Right cardiac atrium (tissue), 5 donors: Measurements from ENCODE around the gene RDH16. TPM values are rescaled to one million over a fixed set of nuclear protein-coding genes. Genes with fewer than 3 reads are reported as not detected.
"Not testable (repeated sequence)": the region's sequence is repeated elsewhere in the genome, so short reads cannot be mapped to it uniquely, and the experiment has no call there.

ENCODE experiments used
- ATAC-seq, 2 donors: fragments of 200-7000 bp; cut with Tn5 transposase; one replicate each; pipeline versions ENCODE4 v1.8.0 to v1.9.1; 2020; ENCODE audit warnings: moderate library complexity in 2 of 2, mild to moderate bottlenecking in 1 of 2
- DNase-seq, 3 donors: peaks; one replicate each; pipeline ENCODE4 v3.0.0-alpha.2; 2020
- H3K27ac ChIP-seq: one replicate; pipeline ENCODE4 v1.5.1; 2013; ENCODE audit warnings: mild to moderate bottlenecking, low read length, control low read depth, moderate library complexity
- H3K27me3 ChIP-seq: one replicate; pipeline ENCODE4 v1.6.1; 2013; ENCODE audit not compliant: control insufficient read depth, insufficient read depth
- H3K4me1 ChIP-seq: one replicate; pipeline ENCODE4 v1.6.1; 2013; ENCODE audit warnings: low read length; ENCODE audit not compliant: control insufficient read depth, insufficient read depth
- H3K4me3 ChIP-seq: one replicate; pipeline ENCODE4 v1.5.1; 2013; ENCODE audit warnings: low read length, control low read depth
- H3K9me3 ChIP-seq: one replicate; pipeline ENCODE4 v1.6.1; 2013; ENCODE audit warnings: low read length; ENCODE audit not compliant: control insufficient read depth
- WGBS: extraction: QIAGEN DNeasy Blood & Tissue Kit; methylation state at CpG from one replicate; pipeline ENCODE4 v1.1.7; 2013; 5-methylcytosine and 5-hydroxymethylcytosine counted together
- intact Hi-C, 4 donors: fragments of 100-400 bp; cut with DNase I; formaldehyde crosslinking; loops; one replicate each; pipeline versions ENCODE4 v1.11.0 to v1.14.0; 2022 to 2023
- polyA plus RNA-seq: library from polyadenylated mRNA; stranded (reverse); fragments of 200-250 nt; gene quantifications from one replicate; pipeline ENCODE4 v1.2.3, GENCODE V29; 2013
- total RNA-seq, 4 donors: library from RNA; stranded (reverse); fragmentation: NEBNext Ultra II Directional; extraction: Animal tissue kit (Norgen Biotek cat#: 25700); gene quantifications; one replicate each; pipeline ENCODE4 v1.2.1, GENCODE V29; 2021
- donor health status: healthy with polysubstance abuse.
- donor health status: DM: no; HTN: yes; CAD: no.
- donor health status: DM: no; HTN: no; CAD: no.
- donor health status: DM: no; HTN: yes; CAD: no; lungs with severe emphysema.
- donor health status: DM: yes; HTN: yes; CAD: no.

RDH16 gene
- total and polyA plus RNA-seq, 5 donors: 0.06 to 0.31 (median 0.28) TPM

GRCh38 chr12:56933826-56934625, 23.4 kb downstream of the RDH16 start, which contains the start of gene SDR9C7:
Gene SDR9C7 (minus strand): TSS chr12:56934408. CDS start chr12:56934261, 147 bp downstream.
- intact Hi-C loops: no loop called here
- ATAC-seq (no peak), DNase-seq (no peak)
- no peak within 1 kb of the TSS for H3K4me3 ChIP-seq
- H3K9me3 ChIP-seq: no peaks in the 10 kb centered on the region
- no peak within 1 kb of the TSS for H3K27ac ChIP-seq
- 90% methylated on average over 15 of the region's 15 CpGs for WGBS
- H3K27me3 ChIP-seq: no peaks in the 10 kb centered on the region
- H3K4me1 ChIP-seq: no peaks in the 10 kb centered on the region

- intact Hi-C loops: no loop called here
- 83% methylated on average over 1 of the region's 1 CpG for WGBS
- H3K9me3 ChIP-seq: no peaks in the 10 kb centered on the region
- no peak overlapping the region for H3K27ac ChIP-seq
- no peaks in the 10 kb centered on the region for H3K27me3 ChIP-seq
- no peaks in the 10 kb centered on the region for H3K4me1 ChIP-seq
- ATAC-seq (peak; percentile 64 to 82), DNase-seq (peak; percentile 41 to 72 (median 58))
- H3K4me3 ChIP-seq: no peak overlapping the region
These were observed 24.5 kb downstream of the RDH16 start for GRCh38 chr12:56932867-56933266.

- Histone ChIP-seq H3K27me3 (no peaks in the 10 kb centered on the region), H3K4me1 (no peaks in the 10 kb centered on the region), H3K4me3 (no peak overlapping the region), H3K27ac (no peak overlapping the region), H3K9me3 (no peaks in the 10 kb centered on the region)
- intact Hi-C loops: no loop called here
- WGBS: 75% methylated on average over 5 of the region's 5 CpGs
- no peak for DNase-seq
- no peak for ATAC-seq
These were observed 25.3 kb downstream of the RDH16 start for GRCh38 chr12:56932146-56932545.

- Histone ChIP-seq H3K4me1 (no peaks in the 10 kb centered on the region), H3K9me3 (no peaks in the 10 kb centered on the region), H3K4me3 (no peak overlapping the region), H3K27me3 (no peaks in the 10 kb centered on the region), H3K27ac (peak overlapping the region; percentile 19)
- no peak for DNase-seq
- 58% methylated on average over 2 of the region's 2 CpGs for WGBS
- intact Hi-C loops: no loop called here
- no peak for ATAC-seq
These were observed 25.9 kb downstream of the RDH16 start for GRCh38 chr12:56931474-56931978.

GRCh38 chr12:56930241-56930640, 27.2 kb downstream of the RDH16 start:
- no peak overlapping the region for H3K27ac ChIP-seq
- no peaks in the 10 kb centered on the region for H3K4me1 ChIP-seq
- intact Hi-C loops: no loop called here
- no peak for ATAC-seq
- no peak overlapping the region for H3K4me3 ChIP-seq
- no peaks in the 10 kb centered on the region for H3K27me3 ChIP-seq
- H3K9me3 ChIP-seq: no peaks in the 10 kb centered on the region
- DNase-seq: no peak
- 92% methylated on average over 8 of the region's 8 CpGs for WGBS

- 90% methylated on average over 4 of the region's 4 CpGs for WGBS
- no peaks in the 10 kb centered on the region for H3K4me1 ChIP-seq
- no peaks in the 10 kb centered on the region for H3K27me3 ChIP-seq
- no peak overlapping the region for H3K4me3 ChIP-seq
- no peak overlapping the region for H3K27ac ChIP-seq
- ATAC-seq: no peak
- intact Hi-C loops: no loop called here
- no peaks in the 10 kb centered on the region for H3K9me3 ChIP-seq
- DNase-seq: no peak
These were observed 27.6 kb downstream of the RDH16 start for GRCh38 chr12:56929780-56930179.

GRCh38 chr12:56928262-56928661, 29.1 kb downstream of the RDH16 start:
- no peaks in the 10 kb centered on the region for H3K4me1 ChIP-seq
- H3K27ac ChIP-seq: no peak overlapping the region
- no peak overlapping the region for H3K4me3 ChIP-seq
- no peaks in the 10 kb centered on the region for H3K9me3 ChIP-seq
- intact Hi-C loops: no loop called here
- no peak for DNase-seq
- WGBS: 76% methylated on average over 3 of the region's 3 CpGs
- no peaks in the 10 kb centered on the region for H3K27me3 ChIP-seq
- ATAC-seq: no peak

- H3K9me3 ChIP-seq: no peaks in the 10 kb centered on the region
- H3K27me3 ChIP-seq: no peaks in the 10 kb centered on the region
- no peak overlapping the region for H3K27ac ChIP-seq
- no peaks in the 10 kb centered on the region for H3K4me1 ChIP-seq
- H3K4me3 ChIP-seq: no peak overlapping the region
- intact Hi-C loops: no loop called here
- ATAC-seq: no peak
- 90% methylated on average over 4 of the region's 4 CpGs for WGBS
- no peak for DNase-seq
These were observed 30.1 kb downstream of the RDH16 start for GRCh38 chr12:56927281-56927680.

- Histone ChIP-seq H3K27me3 (no peaks in the 10 kb centered on the region), H3K4me1 (no peaks in the 10 kb centered on the region), H3K27ac (no peak overlapping the region), H3K4me3 (no peak overlapping the region), H3K9me3 (no peaks in the 10 kb centered on the region)
- intact Hi-C loops: no loop called here
- 69% methylated on average over 1 of the region's 1 CpG for WGBS
- ATAC-seq (no peak), DNase-seq (no peak)
These were observed 35.4 kb downstream of the RDH16 start for GRCh38 chr12:56922031-56922430.

GRCh38 chr12:56921346-56921745, 36.1 kb downstream of the RDH16 start:
- Histone ChIP-seq H3K27me3 (no peaks in the 10 kb centered on the region), H3K4me3 (no peak overlapping the region), H3K4me1 (no peaks in the 10 kb centered on the region), H3K27ac (no peak overlapping the region), H3K9me3 (no peaks in the 10 kb centered on the region)
- ATAC-seq: no peak
- intact Hi-C loops: no loop called here
- DNase-seq: no peak
- WGBS: 74% methylated on average over 1 of the region's 1 CpG

- H3K4me1 ChIP-seq, DNase-seq, ATAC-seq, H3K27ac ChIP-seq, H3K9me3 ChIP-seq, intact Hi-C loops, H3K27me3 ChIP-seq, H3K4me3 ChIP-seq: not testable (repeated sequence)
- WGBS: 92% methylated on average over 3 of the region's 3 CpGs
These were observed 39.3 kb downstream of the RDH16 start for GRCh38 chr12:56918139-56918538.
